Transverse colon (tissue), 4 donors: ENCODE results near the gene MCAM. TPM values are rescaled to one million over a fixed set of nuclear protein-coding genes. Genes with fewer than 3 reads are reported as not detected.

Experiments
- DNase-seq: peaks from one replicate; pipeline ENCODE4 v3.0.0-alpha.2; 2019
- H3K27ac ChIP-seq, 4 donors: fragments of 200-600 bp; sonication (generic); 2 replicates each; pipeline ENCODE4 v1.5.1; 2016 to 2018; ENCODE audit warnings: inconsistent platforms in 4 of 4
- H3K27me3 ChIP-seq: fragments of 200-600 bp; sonication (generic); 2 replicates; pipeline ENCODE4 v1.5.1; 2017; ENCODE audit warnings: inconsistent platforms
- H3K36me3 ChIP-seq, 4 donors: fragments of 200-600 bp; sonication (generic); 2 replicates each; pipeline ENCODE4 v1.5.1; 2017 to 2019; ENCODE audit warnings: inconsistent platforms in 4 of 4
- H3K4me1 ChIP-seq, 4 donors: fragments of 200-600 bp; sonication (generic); 2 replicates each; pipeline ENCODE4 v1.5.1; 2017 to 2020; ENCODE audit warnings: inconsistent platforms in 4 of 4
- H3K4me3 ChIP-seq, 4 donors: fragments of 200-600 bp; sonication (generic); 1 replicate in 1 of 4; 2 replicates in 3 of 4; pipeline versions ENCODE4 v1.5.1 to v1.6.1; 2017 to 2019; ENCODE audit warnings: inconsistent platforms in 4 of 4
- H3K9me3 ChIP-seq, 2 donors: fragments of 200-600 bp; sonication (generic); 2 replicates each; pipeline ENCODE4 v1.5.1; 2017 to 2019; ENCODE audit warnings: inconsistent platforms in 2 of 2
- EP300 ChIP-seq: sonication (generic); formaldehyde crosslinking; IDR thresholded peaks from one replicate; pipeline ENCODE4 v1.6.1; 2017; ENCODE audit warnings: antibody characterized with exemption, low read depth
- POLR2A ChIP-seq: fragments of 450-650 bp; IDR thresholded peaks from one replicate; pipeline ENCODE4 v1.6.1; 2016; ENCODE audit warnings: antibody characterized with exemption, mild to moderate bottlenecking, moderate library complexity
- POLR2AphosphoS5 ChIP-seq, 3 donors: sonication (generic); formaldehyde crosslinking; IDR thresholded peaks; one replicate each; pipeline ENCODE4 v1.6.1; 2016; ENCODE audit warnings: antibody characterized with exemption in 3 of 3
- WGBS, 2 donors: methylation state at CpG; one replicate each; pipeline ENCODE4 v1.1.5; 2018; ENCODE audit warnings: low coverage in 1 of 2; 5-methylcytosine and 5-hydroxymethylcytosine counted together
- in situ Hi-C, 4 donors: fragments of 200-750 bp; cut with MboI; loops; one replicate each; pipeline versions ENCODE4 v1.15.0 to v1.15.1; 2017; ENCODE audit warnings: low sequenced_read_pairs in 3 of 4, low pct_ligation_motif_present in 1 of 4, low pct_unique_long_range_greater_than_20kb in 1 of 4
- intact Hi-C: fragments of 100-400 bp; cut with DNase I; formaldehyde crosslinking; loops from one replicate; pipeline ENCODE4 v1.15.1; 2023; ENCODE audit warnings: low total_unique reads
- total RNA-seq, 4 donors: library from RNA; depleted of rRNA; stranded (reverse); fragments of >200 nt; gene quantifications; one replicate each; pipeline ENCODE4 v1.1.0, GENCODE V29; 2016
- TF ChIP-seq, protein P1 (sequence below), 5 experiments: fragments of 200-600 bp in 3 of 5; fragments of 450-650 bp in 2 of 5; sonication (generic) in 3 of 5; IDR thresholded peaks; 1 replicate in 2 of 5; 2 replicates in 3 of 5; pipeline ENCODE4 v1.5.1; 2016 to 2017; ENCODE audit warnings: antibody characterized with exemption in 5 of 5, inconsistent platforms in 3 of 5, mild to moderate bottlenecking in 2 of 5, moderate library complexity in 1 of 5

The MCAM gene
- total RNA-seq, 4 donors from 2014 or later, result 87.4 to 466 (median 150) TPM

DNA sequence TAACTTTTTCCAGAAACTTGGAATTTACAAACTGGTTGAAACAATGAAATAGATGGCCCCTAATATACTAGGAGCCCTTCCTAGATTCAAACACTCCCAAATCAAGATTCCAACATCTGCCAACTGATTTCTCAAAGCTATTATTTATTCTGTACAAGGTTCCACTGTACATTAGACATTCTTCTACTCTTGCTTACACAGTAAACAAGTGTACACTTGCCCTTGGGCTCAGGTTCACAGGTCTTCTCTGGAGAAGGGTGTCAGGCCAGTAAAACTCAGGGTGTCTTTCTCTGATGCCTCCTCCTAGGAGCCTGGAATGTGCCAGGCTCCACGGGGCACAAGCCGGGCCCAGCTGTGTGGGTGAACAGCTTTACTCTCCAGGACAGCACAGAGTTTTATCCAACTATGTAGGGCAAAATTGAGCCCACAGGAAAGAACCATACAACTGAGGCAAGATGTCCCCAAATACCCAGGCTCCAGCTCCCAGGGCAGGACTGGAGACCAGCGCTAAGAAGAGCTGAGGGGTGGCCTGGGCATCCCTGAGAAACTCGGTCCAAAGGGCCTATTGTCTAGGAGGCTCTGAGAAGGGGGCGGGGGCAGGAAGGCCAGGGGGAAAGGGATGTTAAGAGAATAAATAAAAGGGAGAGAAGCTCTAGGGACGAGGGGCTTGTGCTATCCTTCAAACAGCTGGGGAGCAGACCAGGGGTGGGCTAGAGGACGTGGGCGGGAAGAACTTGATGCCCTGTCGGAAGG is 38.3 kb upstream of the MCAM start:
- H3K27ac ChIP-seq, result no peak overlapping the region
- H3K27me3 ChIP-seq, result peaks cover 7% of the 10 kb centered on the region
- no peak for DNase-seq
- TF ChIP-seq EP300 (no peak), POLR2A (no peak), POLR2AphosphoS5 (IDR thresholded peaks at IDR 0.05) (no peak)
- TF ChIP-seq, protein P1, sequence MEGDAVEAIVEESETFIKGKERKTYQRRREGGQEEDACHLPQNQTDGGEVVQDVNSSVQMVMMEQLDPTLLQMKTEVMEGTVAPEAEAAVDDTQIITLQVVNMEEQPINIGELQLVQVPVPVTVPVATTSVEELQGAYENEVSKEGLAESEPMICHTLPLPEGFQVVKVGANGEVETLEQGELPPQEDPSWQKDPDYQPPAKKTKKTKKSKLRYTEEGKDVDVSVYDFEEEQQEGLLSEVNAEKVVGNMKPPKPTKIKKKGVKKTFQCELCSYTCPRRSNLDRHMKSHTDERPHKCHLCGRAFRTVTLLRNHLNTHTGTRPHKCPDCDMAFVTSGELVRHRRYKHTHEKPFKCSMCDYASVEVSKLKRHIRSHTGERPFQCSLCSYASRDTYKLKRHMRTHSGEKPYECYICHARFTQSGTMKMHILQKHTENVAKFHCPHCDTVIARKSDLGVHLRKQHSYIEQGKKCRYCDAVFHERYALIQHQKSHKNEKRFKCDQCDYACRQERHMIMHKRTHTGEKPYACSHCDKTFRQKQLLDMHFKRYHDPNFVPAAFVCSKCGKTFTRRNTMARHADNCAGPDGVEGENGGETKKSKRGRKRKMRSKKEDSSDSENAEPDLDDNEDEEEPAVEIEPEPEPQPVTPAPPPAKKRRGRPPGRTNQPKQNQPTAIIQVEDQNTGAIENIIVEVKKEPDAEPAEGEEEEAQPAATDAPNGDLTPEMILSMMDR (IDR thresholded peaks at IDR 0.05), result no peak
- H3K36me3 ChIP-seq, result no peaks in the 10 kb centered on the region
- WGBS, 2 donors, result 72 to 77% methylated on average over 5 to 9 of the region's 9 CpGs
- H3K4me1 ChIP-seq, result peaks cover 0 to 18% (median 7%) of the 10 kb centered on the region in 4 donors
- in situ Hi-C loops (loop anchor here in 3 of 4 donors (5.0 to 10.0 kb wide), 2 partner anchors 117 to 120 kb away; no protein-coding TSS in a partner anchor), intact Hi-C loops (loop anchor here (5.0 kb wide), 1 partner anchor 117 kb away; no protein-coding TSS in a partner anchor)
- H3K9me3 ChIP-seq, result no peaks in the 10 kb centered on the region
- no peak overlapping the region for H3K4me3 ChIP-seq

DNA sequence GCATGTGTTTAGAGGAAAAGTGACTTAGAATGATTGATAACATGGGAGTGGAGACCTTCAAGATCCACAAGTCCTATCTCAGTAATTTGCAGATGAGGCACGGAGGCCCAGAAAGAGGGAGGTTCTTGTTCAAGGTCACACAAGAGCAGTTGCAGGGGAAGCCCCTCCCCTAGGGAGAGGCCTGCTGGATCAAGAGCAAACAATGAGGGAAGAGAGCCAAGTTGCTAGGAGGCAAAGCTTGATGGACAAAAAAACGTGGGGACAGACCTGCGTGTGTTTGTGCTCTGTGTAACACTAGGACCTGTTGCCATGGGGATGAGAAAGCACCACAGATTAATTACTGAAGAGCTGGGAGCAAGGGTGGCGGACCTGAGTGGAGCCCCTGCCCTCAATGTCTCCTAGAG is 35.9 kb upstream of the MCAM start:
- H3K27ac ChIP-seq, result no peak overlapping the region
- TF ChIP-seq, protein P1 (IDR thresholded peaks at IDR 0.05), result no peak
- peaks cover 0 to 18% (median 7%) of the 10 kb centered on the region in 4 donors for H3K4me1 ChIP-seq
- intact Hi-C loops (loop anchor here (1.0 kb wide), 1 partner anchor 23 kb away; no protein-coding TSS in a partner anchor), in situ Hi-C loops (loop anchor here in 1 of 4 donors (10.0 kb wide), 1 partner anchor 122 kb away; no protein-coding TSS in a partner anchor)
- H3K27me3 ChIP-seq, result peaks cover 7% of the 10 kb centered on the region
- no peaks in the 10 kb centered on the region for H3K36me3 ChIP-seq
- WGBS, 2 donors, result 26 to 78% methylated on average over 1 to 4 of the region's 4 CpGs
- DNase-seq, result no peak
- H3K9me3 ChIP-seq, result no peaks in the 10 kb centered on the region
- no peak overlapping the region for H3K4me3 ChIP-seq

DNA sequence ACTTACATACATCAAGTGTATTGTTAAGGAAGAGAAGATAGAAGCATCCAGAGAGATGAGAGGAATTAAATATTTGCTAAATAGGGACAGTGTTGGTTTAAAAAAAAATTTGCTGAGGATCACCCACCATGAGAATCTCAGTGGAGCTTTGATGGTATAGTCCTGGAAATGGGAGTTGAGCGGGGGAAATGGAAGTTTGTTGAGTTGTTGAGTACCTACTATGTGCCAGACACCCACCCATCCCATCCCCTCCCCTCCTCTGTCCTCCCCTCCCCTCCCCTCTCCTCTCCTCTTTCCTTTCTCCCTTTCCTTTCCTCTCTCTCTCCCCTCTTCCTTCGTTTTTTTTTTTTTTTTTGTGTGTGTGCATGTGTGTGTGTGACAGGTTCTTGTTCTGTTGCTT is 34.3 kb upstream of the MCAM start:
- no peaks in the 10 kb centered on the region for H3K36me3 ChIP-seq
- DNase-seq, result no peak
- TF ChIP-seq EP300 (no peak), POLR2A (no peak)
- H3K27ac ChIP-seq, result no peak overlapping the region
- 48 to 100% methylated on average over 1 to 2 of the region's 2 CpGs for WGBS, 2 donors
- in situ Hi-C loops (loop anchor here in 1 of 4 donors (10.0 kb wide), 1 partner anchor 124 kb away; no protein-coding TSS in a partner anchor), intact Hi-C loops (no loop called here)
- peaks cover 0 to 14% (median 2%) of the 10 kb centered on the region in 4 donors for H3K4me1 ChIP-seq
- no peak overlapping the region for H3K4me3 ChIP-seq
- H3K27me3 ChIP-seq, result peaks cover 7% of the 10 kb centered on the region
- no peaks in the 10 kb centered on the region for H3K9me3 ChIP-seq

DNA sequence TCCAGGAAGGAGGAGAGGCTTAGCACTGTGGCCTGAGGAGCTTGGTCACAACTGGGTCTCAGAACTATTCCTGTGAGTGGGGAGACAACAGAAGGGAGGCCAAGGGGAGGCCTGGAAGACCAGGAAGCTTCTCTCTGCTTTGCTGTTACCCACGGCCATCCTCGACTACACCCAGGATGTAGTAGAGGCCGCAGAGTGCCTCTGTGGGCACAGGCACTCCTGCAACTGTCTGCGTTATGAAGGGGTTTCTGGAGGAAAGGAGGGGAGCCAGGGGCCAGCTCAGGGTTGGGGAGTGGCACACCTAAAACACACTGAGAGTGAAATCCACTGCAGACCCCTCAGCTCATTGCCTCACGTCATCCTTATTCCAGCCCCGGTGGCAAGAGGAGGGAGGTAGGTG is 33.4 kb upstream of the MCAM start:
- intact Hi-C loops (no loop called here), in situ Hi-C loops (loop anchor here in 1 of 4 donors (10.0 kb wide), 1 partner anchor 124 kb away; no protein-coding TSS in a partner anchor)
- Histone ChIP-seq H3K36me3 (no peaks in the 10 kb centered on the region), H3K27ac (no peak overlapping the region), H3K4me1 (peaks cover 0 to 10% (median 2%) of the 10 kb centered on the region in 4 donors), H3K27me3 (peaks cover 2% of the 10 kb centered on the region), H3K9me3 (no peaks in the 10 kb centered on the region), H3K4me3 (no peak overlapping the region)
- WGBS, 2 donors, result 59 to 80% methylated on average over 2 to 6 of the region's 6 CpGs
- no peak for DNase-seq
- TF ChIP-seq EP300, result no peak
- TF ChIP-seq POLR2A, result no peak
- TF ChIP-seq, protein P1 (IDR thresholded peaks at IDR 0.05), result no peak
